GM12878 (cell line): ENCODE measurements around the gene NALF2.

Experiments used
- CEBPB ChIP-seq, 2 experiments: fragments of 150-350 bp in 1 of 2; IDR thresholded peaks; 2 replicates each; pipeline ENCODE4 v1.6.1; 2012 to 2014; ENCODE audit warnings: low read depth in 2 of 2, low read length in 2 of 2, borderline replicate concordance in 1 of 2, inconsistent platforms in 1 of 2
- KLF5 ChIP-seq: fragments of 450-650 bp; IDR thresholded peaks from 2 replicates; pipeline ENCODE4 v1.6.1; 2014; ENCODE audit warnings: mild to moderate bottlenecking; ENCODE audit not compliant: partially characterized antibody
- MEF2A ChIP-seq: IDR thresholded peaks from 2 replicates; pipeline ENCODE4 v1.6.1; 2011; ENCODE audit warnings: low read depth, mild to moderate bottlenecking, low read length, moderate library complexity; ENCODE audit not compliant: insufficient read depth
- NFXL1 ChIP-seq: fragments of 450-650 bp; IDR thresholded peaks from 2 replicates; pipeline ENCODE4 v1.6.1; 2017; ENCODE audit warnings: antibody characterized with exemption, mild to moderate bottlenecking, borderline replicate concordance
- NFYA ChIP-seq: IDR thresholded peaks from 2 replicates; pipeline ENCODE4 v1.6.1; 2011; ENCODE audit warnings: low read depth, mild to moderate bottlenecking, low read length, improper control_type of control experiment, borderline replicate concordance
- NR2C2 ChIP-seq: IDR thresholded peaks from 2 replicates; pipeline ENCODE4 v1.6.1; 2011; ENCODE audit warnings: borderline replicate concordance, low read depth; ENCODE audit not compliant: control insufficient read depth, insufficient read length
- SIX5 ChIP-seq: IDR thresholded peaks from 2 replicates; pipeline ENCODE4 v1.6.1; 2011; ENCODE audit warnings: mild to moderate bottlenecking, low read depth, low read length, moderate library complexity; ENCODE audit not compliant: severe bottlenecking
- SMC3 ChIP-seq: IDR thresholded peaks from 2 replicates; pipeline ENCODE4 v1.6.1; 2011; ENCODE audit warnings: low read length, improper control_type of control experiment, borderline replicate concordance
- ZNF274 ChIP-seq: IDR thresholded peaks from one replicate; pipeline ENCODE4 v1.8.0; 2011; ENCODE audit not compliant: insufficient read length, insufficient read depth
- TF ChIP-seq, protein P1 (sequence below), 3 experiments: IDR thresholded peaks in 2 of 3; conservative IDR thresholded peaks in 1 of 3; 2 replicates each; pipeline ENCODE4 v1.5.1; 2011; ENCODE audit warnings: low read depth in 3 of 3, low read length in 3 of 3, mild to moderate bottlenecking in 3 of 3, control low read depth in 2 of 3, moderate library complexity in 2 of 3, inconsistent platforms in 1 of 3, mixed read lengths in 1 of 3; ENCODE audit not compliant: control insufficient read depth in 2 of 3, insufficient read depth in 1 of 3; ENCODE audit errors: extremely low read depth in 1 of 3

DNA sequence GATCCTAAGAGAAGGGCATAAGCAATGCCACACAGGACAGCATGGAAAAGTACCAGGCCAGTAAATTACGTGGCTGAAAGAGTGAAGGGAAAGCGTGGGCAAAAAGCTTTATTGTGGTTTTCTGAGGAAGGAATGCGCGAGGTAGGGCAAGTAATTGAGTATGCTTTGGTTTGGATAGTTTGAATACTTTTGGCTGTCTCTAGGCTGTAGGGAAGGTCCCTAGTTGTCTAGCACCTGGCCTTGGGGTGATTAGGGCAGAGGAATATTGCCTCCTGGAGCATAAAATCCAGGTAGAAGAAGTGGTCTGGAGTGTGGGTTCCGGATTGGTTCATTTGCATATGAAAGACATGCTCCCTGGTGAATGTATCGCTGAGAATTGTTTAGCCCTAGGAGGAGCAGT is 46.4 kb upstream of the NALF2 start:
- TF ChIP-seq NFYA: no peak
- no peak for TF ChIP-seq ZNF274
- no peak for TF ChIP-seq SIX5
- TF ChIP-seq SMC3: no peak
- no peak for TF ChIP-seq MEF2A
- TF ChIP-seq KLF5: no peak
- no peak for TF ChIP-seq CEBPB (IDR thresholded peaks at IDR 0.05; ENCODE audit: borderline replicate concordance in 1 of 2, low read depth in 2 of 2, low read length in 2 of 2)
- no peak for TF ChIP-seq NR2C2
- TF ChIP-seq NFXL1: no peak
- TF ChIP-seq, protein P1, sequence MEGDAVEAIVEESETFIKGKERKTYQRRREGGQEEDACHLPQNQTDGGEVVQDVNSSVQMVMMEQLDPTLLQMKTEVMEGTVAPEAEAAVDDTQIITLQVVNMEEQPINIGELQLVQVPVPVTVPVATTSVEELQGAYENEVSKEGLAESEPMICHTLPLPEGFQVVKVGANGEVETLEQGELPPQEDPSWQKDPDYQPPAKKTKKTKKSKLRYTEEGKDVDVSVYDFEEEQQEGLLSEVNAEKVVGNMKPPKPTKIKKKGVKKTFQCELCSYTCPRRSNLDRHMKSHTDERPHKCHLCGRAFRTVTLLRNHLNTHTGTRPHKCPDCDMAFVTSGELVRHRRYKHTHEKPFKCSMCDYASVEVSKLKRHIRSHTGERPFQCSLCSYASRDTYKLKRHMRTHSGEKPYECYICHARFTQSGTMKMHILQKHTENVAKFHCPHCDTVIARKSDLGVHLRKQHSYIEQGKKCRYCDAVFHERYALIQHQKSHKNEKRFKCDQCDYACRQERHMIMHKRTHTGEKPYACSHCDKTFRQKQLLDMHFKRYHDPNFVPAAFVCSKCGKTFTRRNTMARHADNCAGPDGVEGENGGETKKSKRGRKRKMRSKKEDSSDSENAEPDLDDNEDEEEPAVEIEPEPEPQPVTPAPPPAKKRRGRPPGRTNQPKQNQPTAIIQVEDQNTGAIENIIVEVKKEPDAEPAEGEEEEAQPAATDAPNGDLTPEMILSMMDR (IDR thresholded peaks at IDR 0.05 in 2 of 3, conservative IDR thresholded peaks at IDR 0.05 in 1 of 3; ENCODE audit: control insufficient read depth in 2 of 3, extremely low read depth in 1 of 3, insufficient read depth in 1 of 3, low read depth in 3 of 3, low read length in 3 of 3): no peak
